ENCODE data around the gene SOX9. TPM values are rescaled to one million over a fixed set of nuclear protein-coding genes. Genes with fewer than 3 reads are reported as not detected.

The SOX9 gene
- total RNA-seq, 1 donor from 2014 or later, result 54.0 TPM

- H3K4me3 Mint-ChIP-seq, result no peak overlapping the region
- no peak for TF ChIP-seq CTCF (conservative IDR thresholded peaks at IDR 0.05)
These were observed 31.6 kb downstream of the SOX9 start for GRCh38 chr17:72152387-72152929.

GRCh38 chr17:72158895-72159885, 38.4 kb downstream of the SOX9 start:
- no peak for TF ChIP-seq CTCF (conservative IDR thresholded peaks at IDR 0.05)
- no peak for DNase-seq (ENCODE audit: extremely low spot score, unreplicated experiment)
- H3K36me3 Mint-ChIP-seq, result peaks cover 8% of the 10 kb centered on the region
- peaks cover 18% of the 10 kb centered on the region for H3K4me1 Mint-ChIP-seq (ENCODE audit: unreplicated experiment)
- H3K4me3 Mint-ChIP-seq, result no peak overlapping the region
- peaks cover 6% of the 10 kb centered on the region for H3K27me3 Mint-ChIP-seq
- no peak overlapping the region for H3K27ac Mint-ChIP-seq
- H3K9me3 Mint-ChIP-seq, result peaks cover 6% of the 10 kb centered on the region

More at GRCh38 chr17:72152387-72152929, 31.6 kb downstream of the SOX9 start:
- Mint-ChIP-seq H3K4me1 (ENCODE audit: unreplicated experiment) (peaks cover 10% of the 10 kb centered on the region), H3K27me3 (peaks cover 34% of the 10 kb centered on the region), H3K27ac (no peak overlapping the region), H3K9me3 (peaks cover 3% of the 10 kb centered on the region), H3K36me3 (no peaks in the 10 kb centered on the region)
- no peak for DNase-seq (ENCODE audit: extremely low spot score, unreplicated experiment)

- Mint-ChIP-seq H3K27me3 (peaks cover 13% of the 10 kb centered on the region), H3K4me1 (ENCODE audit: unreplicated experiment) (peaks cover 24% of the 10 kb centered on the region), H3K36me3 (peaks cover 8% of the 10 kb centered on the region), H3K27ac (no peak overlapping the region), H3K4me3 (no peak overlapping the region), H3K9me3 (peaks cover 6% of the 10 kb centered on the region)
- DNase-seq (ENCODE audit: extremely low spot score, unreplicated experiment), result no peak
- no peak for TF ChIP-seq CTCF (conservative IDR thresholded peaks at IDR 0.05)
These were observed 41.7 kb downstream of the SOX9 start for GRCh38 chr17:72162569-72162968.

GRCh38 chr17:72163474-72163873, 42.7 kb downstream of the SOX9 start:
- TF ChIP-seq CTCF (conservative IDR thresholded peaks at IDR 0.05), result no peak
- no peak for DNase-seq (ENCODE audit: extremely low spot score, unreplicated experiment)
- peaks cover 16% of the 10 kb centered on the region for H3K27me3 Mint-ChIP-seq
- H3K4me1 Mint-ChIP-seq (ENCODE audit: unreplicated experiment), result peaks cover 23% of the 10 kb centered on the region
- no peak overlapping the region for H3K4me3 Mint-ChIP-seq
- peaks cover 6% of the 10 kb centered on the region for H3K9me3 Mint-ChIP-seq
- peaks cover 8% of the 10 kb centered on the region for H3K36me3 Mint-ChIP-seq
- H3K27ac Mint-ChIP-seq, result no peak overlapping the region

GRCh38 chr17:72164158-72164739, 43.4 kb downstream of the SOX9 start:
- H3K27ac Mint-ChIP-seq, result no peak overlapping the region
- peaks cover 16% of the 10 kb centered on the region for H3K27me3 Mint-ChIP-seq
- H3K4me1 Mint-ChIP-seq (ENCODE audit: unreplicated experiment), result peaks cover 15% of the 10 kb centered on the region
- DNase-seq (ENCODE audit: extremely low spot score, unreplicated experiment), result no peak
- H3K9me3 Mint-ChIP-seq, result peaks cover 6% of the 10 kb centered on the region
- H3K36me3 Mint-ChIP-seq, result peaks cover 8% of the 10 kb centered on the region
- TF ChIP-seq CTCF (conservative IDR thresholded peaks at IDR 0.05), result no peak
- H3K4me3 Mint-ChIP-seq, result no peak overlapping the region
